Measurements from ENCODE around the gene KCNK3. TPM values are rescaled to one million over a fixed set of nuclear protein-coding genes. Genes with fewer than 3 reads are reported as not detected.
A peak's percentile ranks its signal among the peaks of the same experiment; 100 is the strongest.

KCNK3 gene
- not detected in 2 replicates for total RNA-seq

DNA sequence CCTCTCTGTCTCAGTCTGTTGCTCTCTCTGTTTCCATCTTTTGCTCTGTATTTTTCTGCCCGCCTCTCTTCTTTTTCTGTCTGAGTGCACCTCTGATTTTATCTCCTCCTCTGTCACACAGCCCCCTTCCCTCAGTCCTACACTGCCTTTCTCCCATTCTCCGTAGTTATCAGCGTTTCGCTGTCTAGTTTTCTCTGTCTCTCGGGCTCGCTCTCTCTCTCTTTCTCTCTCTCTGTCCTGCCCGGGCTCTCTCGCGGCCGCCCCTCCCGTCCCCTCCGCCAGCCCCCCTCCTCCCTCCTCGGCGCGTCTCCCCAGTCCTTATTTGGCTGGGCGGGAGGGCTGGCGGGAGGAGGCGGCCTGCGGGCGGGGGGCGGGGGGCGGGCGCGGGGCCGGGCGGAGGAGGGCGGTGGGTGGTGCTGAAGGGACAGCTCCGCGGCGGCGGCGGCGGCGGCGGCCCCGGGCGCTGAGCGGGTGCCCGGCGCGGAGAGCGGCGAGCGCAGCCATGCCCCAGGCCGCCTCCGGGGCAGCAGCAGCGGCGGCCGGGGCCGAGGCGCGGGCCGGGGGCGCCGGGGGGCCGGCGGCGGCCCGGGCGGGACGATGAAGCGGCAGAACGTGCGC is at the start of gene KCNK3:
Gene KCNK3, plus strand, starts transcription at position 444 of the 618 bp plus-strand sequence. Its CDS starts 154 bp downstream, at position 598.
- peak; percentile 26 for DNase-seq (ENCODE audit: low spot score)
- no peak within 1 kb of the TSS for H3K27ac Mint-ChIP-seq
- intact Hi-C loops (cut with micrococcal nuclease): no loop called here
- no peaks in the 10 kb centered on the region for H3K4me1 Mint-ChIP-seq (ENCODE audit: low read depth)
- no peaks in the 10 kb centered on the region for H3K9me3 Mint-ChIP-seq
- H3K27me3 Mint-ChIP-seq (ENCODE audit: insufficient read depth): peaks cover 58% of the 10 kb centered on the region
- H3K4me3 Mint-ChIP-seq: no peak within 1 kb of the TSS
- H3K36me3 Mint-ChIP-seq (ENCODE audit: low read depth): no peaks in the 10 kb centered on the region

DNA sequence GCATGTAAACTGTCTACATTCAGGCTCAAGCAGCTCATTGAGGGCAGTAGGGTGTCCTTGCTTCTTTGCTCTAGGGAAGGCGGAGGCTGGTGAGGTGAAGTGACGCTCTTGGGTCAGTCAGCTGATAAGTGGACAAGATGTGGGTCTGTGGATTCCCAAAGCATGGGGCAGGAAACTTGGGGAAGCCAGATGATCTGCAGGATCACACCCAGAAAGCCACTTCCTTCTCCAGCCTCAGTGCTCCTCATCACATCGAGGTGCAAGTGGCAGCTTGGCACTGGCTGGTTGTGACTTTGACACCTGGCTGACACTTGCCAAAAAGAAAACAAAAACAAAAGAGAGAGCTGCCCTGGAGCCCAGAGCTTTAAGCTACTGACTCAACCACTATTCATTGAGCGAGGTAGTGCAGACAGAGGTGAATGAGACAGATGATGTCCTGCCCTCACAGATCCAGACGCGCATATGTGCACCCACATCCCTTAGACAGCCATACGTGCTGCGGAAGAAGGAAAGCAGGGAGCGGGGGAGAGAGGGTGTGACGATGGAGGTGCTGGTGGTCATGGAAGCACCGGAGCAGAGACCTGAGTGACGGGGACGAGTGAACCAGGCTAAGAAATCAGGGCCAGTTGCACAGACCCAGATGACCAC is 48.2 kb upstream of the KCNK3 start:
- Mint-ChIP-seq H3K27me3 (ENCODE audit: insufficient read depth) (peaks cover 20% of the 10 kb centered on the region), H3K4me3 (no peak overlapping the region), H3K4me1 (ENCODE audit: low read depth) (peaks cover 4% of the 10 kb centered on the region), H3K27ac (no peak overlapping the region), H3K9me3 (no peaks in the 10 kb centered on the region), H3K36me3 (ENCODE audit: low read depth) (no peaks in the 10 kb centered on the region)
- no peak for DNase-seq (ENCODE audit: low spot score)
- intact Hi-C loops (cut with micrococcal nuclease): no loop called here

DNA sequence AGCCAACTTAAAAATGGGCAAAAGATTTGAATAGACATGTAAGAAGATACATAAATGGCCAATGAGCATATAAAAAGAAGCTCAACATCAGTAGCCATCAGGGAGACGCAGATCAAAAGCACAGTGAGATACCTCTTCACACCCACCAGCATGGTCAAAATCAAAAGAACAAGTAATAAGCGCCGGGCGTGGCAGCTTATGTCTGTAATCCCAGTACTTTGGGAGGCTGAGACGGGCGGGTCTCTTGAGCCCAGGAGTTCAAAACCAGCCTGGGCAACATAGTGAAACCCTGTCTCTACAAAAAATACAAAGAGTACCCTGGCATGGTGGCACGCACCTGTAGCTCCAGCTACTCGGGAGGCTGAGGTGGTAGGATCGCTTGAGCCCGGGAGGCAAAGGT is 46.8 kb upstream of the KCNK3 start:
- Mint-ChIP-seq H3K27ac (no peak overlapping the region), H3K9me3 (no peaks in the 10 kb centered on the region), H3K4me1 (ENCODE audit: low read depth) (no peaks in the 10 kb centered on the region), H3K4me3 (no peak overlapping the region), H3K36me3 (ENCODE audit: low read depth) (no peaks in the 10 kb centered on the region), H3K27me3 (ENCODE audit: insufficient read depth) (peaks cover 15% of the 10 kb centered on the region)
- intact Hi-C loops (cut with micrococcal nuclease): no loop called here
- no peak for DNase-seq (ENCODE audit: low spot score)

DNA sequence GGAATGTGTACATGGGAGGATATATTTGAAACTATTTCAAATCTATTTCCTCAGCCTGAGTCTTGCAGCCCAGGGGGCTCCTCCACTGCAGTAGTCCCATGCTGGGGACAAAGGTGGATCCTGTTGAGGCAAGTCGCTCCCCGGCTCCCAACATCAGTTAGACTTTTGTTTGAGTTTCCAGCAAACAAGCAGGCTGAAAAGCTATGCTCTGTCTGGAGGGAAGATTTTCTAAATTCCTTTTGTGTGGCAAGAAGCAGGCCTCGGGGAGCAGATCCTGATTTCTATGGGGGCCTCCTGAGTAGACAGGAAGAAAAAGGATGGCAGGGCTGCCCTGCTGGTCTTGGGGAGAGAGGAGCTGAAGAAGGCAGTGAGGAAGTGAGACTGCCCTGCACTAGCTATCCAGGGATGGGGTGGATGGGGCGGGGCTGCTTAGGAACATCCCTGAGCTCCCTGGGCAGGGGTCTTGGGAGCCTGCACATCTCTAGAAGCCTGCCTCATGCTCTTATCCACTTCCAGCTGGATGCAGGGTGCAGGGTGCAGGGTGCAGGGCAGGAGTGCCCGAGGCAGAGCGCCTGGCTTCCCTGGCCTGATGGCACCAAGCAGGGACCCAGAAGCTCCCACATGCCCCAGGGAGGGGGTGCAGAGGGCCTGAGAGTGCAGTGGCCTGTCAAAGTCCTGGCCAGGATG is 45.4 kb upstream of the KCNK3 start:
- no peaks in the 10 kb centered on the region for H3K36me3 Mint-ChIP-seq (ENCODE audit: low read depth)
- DNase-seq (ENCODE audit: low spot score): no peak
- H3K4me1 Mint-ChIP-seq (ENCODE audit: low read depth): no peaks in the 10 kb centered on the region
- H3K4me3 Mint-ChIP-seq: no peak overlapping the region
- H3K27ac Mint-ChIP-seq: no peak overlapping the region
- intact Hi-C loops (cut with micrococcal nuclease): no loop called here
- peaks cover 17% of the 10 kb centered on the region for H3K27me3 Mint-ChIP-seq (ENCODE audit: insufficient read depth)
- H3K9me3 Mint-ChIP-seq: no peaks in the 10 kb centered on the region

DNA sequence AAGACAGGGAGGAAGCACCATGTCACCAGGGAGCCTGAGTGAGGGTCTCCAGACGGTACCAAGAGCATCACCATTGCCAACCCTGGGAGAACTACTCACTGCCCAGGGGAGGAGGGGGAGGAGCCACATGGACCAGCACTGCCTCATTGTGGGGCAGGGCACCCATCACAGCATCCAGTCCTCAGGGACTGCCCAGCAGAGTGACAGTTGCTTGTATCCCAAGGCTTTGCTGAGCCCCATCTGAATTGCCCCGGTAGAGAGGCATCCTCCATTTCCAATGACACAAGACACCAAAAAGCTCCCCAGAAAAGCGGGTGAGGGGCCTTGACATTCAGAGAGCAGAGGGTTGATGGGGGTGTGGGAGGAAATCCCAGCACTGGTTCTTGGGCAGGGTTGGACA is 44.5 kb upstream of the KCNK3 start:
- Mint-ChIP-seq H3K27me3 (ENCODE audit: insufficient read depth) (peaks cover 16% of the 10 kb centered on the region), H3K36me3 (ENCODE audit: low read depth) (no peaks in the 10 kb centered on the region), H3K9me3 (no peaks in the 10 kb centered on the region), H3K4me1 (ENCODE audit: low read depth) (no peaks in the 10 kb centered on the region), H3K4me3 (no peak overlapping the region), H3K27ac (no peak overlapping the region)
- DNase-seq (ENCODE audit: low spot score): no peak
- intact Hi-C loops (cut with micrococcal nuclease): no loop called here

DNA sequence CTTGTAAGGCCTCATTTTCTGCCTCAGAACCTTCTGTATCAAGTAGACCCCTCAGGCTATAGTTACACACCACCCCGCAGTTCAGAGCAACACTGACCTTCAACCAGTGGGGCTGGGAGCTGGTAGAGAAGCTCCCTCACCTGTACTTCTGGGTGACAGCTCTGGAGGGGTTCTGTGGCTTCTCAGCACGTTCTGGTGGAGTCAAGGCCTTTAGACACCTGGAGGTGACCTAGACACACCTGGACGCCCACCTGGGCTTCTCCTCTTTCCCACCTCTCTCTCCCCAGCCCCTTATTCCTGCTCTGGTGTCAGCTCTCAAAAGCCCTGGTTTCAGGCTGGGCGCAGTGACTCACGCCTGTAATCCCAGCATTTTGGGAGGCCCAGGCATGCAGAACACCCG is 44.0 kb upstream of the KCNK3 start:
- Mint-ChIP-seq H3K4me3 (no peak overlapping the region), H3K27ac (no peak overlapping the region), H3K9me3 (no peaks in the 10 kb centered on the region), H3K27me3 (ENCODE audit: insufficient read depth) (peaks cover 14% of the 10 kb centered on the region), H3K36me3 (ENCODE audit: low read depth) (no peaks in the 10 kb centered on the region), H3K4me1 (ENCODE audit: low read depth) (no peaks in the 10 kb centered on the region)
- DNase-seq (ENCODE audit: low spot score): no peak
- intact Hi-C loops (cut with micrococcal nuclease): no loop called here

DNA sequence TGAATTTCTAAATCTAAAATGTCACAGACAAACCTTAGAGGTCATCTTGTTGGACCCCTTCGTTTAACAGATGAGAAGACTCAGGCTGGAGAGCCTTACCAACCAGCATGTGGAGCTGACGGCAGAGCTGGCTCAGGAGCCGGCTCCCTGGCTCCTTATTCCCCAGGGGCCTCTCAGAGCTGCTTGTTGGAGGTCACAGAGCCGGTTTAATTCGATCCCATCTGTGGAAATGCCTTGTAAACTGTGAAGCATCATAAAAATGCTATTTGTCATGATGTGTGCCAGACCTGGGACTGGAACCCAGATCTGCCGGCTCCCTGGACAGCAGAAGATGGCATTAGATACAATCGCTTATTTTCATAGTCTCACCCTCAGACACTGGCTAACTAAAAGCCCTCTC is 43.2 kb upstream of the KCNK3 start:
- Mint-ChIP-seq H3K4me3 (no peak overlapping the region), H3K4me1 (ENCODE audit: low read depth) (no peaks in the 10 kb centered on the region), H3K9me3 (no peaks in the 10 kb centered on the region), H3K36me3 (ENCODE audit: low read depth) (no peaks in the 10 kb centered on the region), H3K27ac (no peak overlapping the region), H3K27me3 (ENCODE audit: insufficient read depth) (peaks cover 11% of the 10 kb centered on the region)
- intact Hi-C loops (cut with micrococcal nuclease): no loop called here
- DNase-seq (ENCODE audit: low spot score): no peak

DNA sequence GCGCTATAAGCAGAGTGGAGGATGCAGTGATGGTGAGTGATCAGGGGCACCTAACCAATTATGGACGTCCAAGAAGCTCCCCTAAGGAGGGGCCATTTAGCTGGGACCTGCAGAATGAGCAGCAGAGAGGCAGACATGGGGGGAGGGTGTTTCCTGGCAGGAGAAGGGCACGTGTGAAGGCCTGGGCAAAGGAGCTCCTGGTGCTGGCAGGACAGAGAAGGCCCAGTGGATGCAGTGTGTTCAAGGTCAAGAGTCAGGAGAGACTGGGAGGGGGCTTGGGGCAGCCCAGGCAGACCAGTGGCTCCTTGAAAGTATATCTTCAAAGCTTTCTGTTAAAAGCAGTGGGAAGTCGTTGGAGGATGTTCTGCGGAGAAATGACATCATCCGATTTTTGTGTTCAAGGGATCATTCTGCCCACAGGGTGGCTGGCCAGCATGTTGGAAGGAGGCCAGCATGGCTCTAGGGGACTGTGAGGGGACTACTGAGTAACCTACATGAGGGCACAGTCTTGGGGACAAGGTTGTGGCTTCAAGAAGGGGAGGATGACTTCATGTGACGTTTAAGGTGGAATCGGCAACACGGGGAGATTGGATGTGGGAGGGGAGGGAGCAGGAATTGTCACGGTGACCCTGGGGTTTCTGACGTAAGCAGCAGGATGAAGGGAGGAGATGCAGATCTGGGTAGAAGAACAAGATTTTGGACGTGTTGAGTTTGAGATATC is 42.4 kb upstream of the KCNK3 start:
- H3K36me3 Mint-ChIP-seq (ENCODE audit: low read depth): no peaks in the 10 kb centered on the region
- no peaks in the 10 kb centered on the region for H3K4me1 Mint-ChIP-seq (ENCODE audit: low read depth)
- peaks cover 11% of the 10 kb centered on the region for H3K27me3 Mint-ChIP-seq (ENCODE audit: insufficient read depth)
- H3K27ac Mint-ChIP-seq: no peak overlapping the region
- no peak overlapping the region for H3K4me3 Mint-ChIP-seq
- intact Hi-C loops (cut with micrococcal nuclease): no loop called here
- no peaks in the 10 kb centered on the region for H3K9me3 Mint-ChIP-seq
- DNase-seq (ENCODE audit: low spot score): no peak

DNA sequence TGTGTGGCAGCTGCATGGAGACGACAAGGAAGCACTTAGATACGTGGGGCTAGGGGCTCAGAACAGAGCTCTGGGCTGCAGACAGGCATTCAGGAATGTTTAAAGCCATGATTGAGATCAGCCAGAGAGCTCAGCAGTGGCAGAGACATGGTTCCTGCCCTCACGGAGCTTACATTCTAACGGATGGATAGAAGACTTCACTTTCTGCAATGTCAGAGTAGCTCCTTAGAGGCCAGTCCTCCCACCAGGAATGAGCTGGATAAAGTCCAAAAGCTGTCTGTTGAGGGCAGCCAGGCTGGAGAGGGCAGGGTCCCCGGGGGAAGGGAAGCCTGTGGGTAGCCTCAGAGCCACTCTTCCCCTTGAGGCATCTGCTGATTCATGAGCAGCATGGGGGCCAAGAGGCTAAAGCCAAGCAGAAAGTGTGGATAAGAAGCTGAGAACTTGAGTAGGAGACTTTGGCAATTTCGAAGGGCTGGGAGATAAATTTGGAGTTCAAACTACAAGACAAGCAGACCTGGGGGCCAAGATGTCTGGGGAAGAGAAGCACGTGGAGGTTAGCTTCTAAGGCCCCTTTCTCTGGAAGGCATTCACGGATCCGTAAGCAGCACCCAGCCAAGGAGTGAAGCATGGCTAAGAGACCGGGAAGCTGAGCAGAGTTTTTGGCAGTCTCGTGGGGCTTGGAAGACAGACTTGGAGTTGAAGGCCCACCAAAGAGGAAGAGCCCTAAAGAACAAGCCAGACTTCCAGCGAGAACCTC is 41.6 kb upstream of the KCNK3 start:
- H3K4me3 Mint-ChIP-seq: no peak overlapping the region
- H3K36me3 Mint-ChIP-seq (ENCODE audit: low read depth): no peaks in the 10 kb centered on the region
- no peak overlapping the region for H3K27ac Mint-ChIP-seq
- no peak for DNase-seq (ENCODE audit: low spot score)
- peaks cover 8% of the 10 kb centered on the region for H3K27me3 Mint-ChIP-seq (ENCODE audit: insufficient read depth)
- intact Hi-C loops (cut with micrococcal nuclease): no loop called here
- no peaks in the 10 kb centered on the region for H3K9me3 Mint-ChIP-seq
- H3K4me1 Mint-ChIP-seq (ENCODE audit: low read depth): no peaks in the 10 kb centered on the region

DNA sequence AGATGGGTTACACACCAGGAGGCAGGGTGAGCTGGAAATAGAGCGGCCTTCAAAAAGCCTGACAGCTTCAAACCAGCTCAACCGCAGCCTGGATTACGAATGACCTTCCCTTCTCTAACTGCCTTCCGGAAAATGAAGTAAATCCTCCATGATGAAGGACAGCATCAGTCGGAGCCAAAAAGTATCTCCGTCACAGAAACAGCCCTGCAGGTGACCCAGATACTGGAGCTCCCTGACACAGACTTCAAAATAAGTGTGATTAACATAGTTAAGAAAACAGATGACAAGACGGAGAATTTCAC is 41.1 kb upstream of the KCNK3 start:
- no peak overlapping the region for H3K4me3 Mint-ChIP-seq
- intact Hi-C loops (cut with micrococcal nuclease): no loop called here

DNA sequence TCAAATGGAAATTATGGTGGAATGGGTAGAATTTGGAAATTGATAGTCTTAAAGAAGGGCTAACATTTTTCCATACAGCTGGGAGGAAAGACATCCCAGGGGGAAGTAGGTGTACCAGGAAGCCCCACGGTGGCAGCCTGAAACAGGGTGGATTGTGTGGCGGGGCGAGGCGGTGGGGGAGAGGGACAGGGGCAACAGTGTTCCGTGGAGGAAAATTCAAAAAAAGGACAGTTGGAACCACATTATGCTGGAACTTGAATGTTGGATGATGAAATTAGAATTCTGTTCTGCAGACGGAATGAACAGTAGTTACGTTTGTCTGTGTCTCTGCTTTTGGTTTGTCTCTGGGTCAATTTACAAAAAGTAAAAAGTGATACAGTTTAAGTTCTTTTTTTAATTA is 40.7 kb upstream of the KCNK3 start:
- no peak overlapping the region for H3K27ac Mint-ChIP-seq

More for the DNA sequence above, 41.1 kb upstream of the KCNK3 start:
- no peaks in the 10 kb centered on the region for H3K4me1 Mint-ChIP-seq (ENCODE audit: low read depth)
- peaks cover 8% of the 10 kb centered on the region for H3K27me3 Mint-ChIP-seq (ENCODE audit: insufficient read depth)
- no peaks in the 10 kb centered on the region for H3K9me3 Mint-ChIP-seq
- DNase-seq (ENCODE audit: low spot score): no peak
- no peak overlapping the region for H3K27ac Mint-ChIP-seq
- no peaks in the 10 kb centered on the region for H3K36me3 Mint-ChIP-seq (ENCODE audit: low read depth)

DNA sequence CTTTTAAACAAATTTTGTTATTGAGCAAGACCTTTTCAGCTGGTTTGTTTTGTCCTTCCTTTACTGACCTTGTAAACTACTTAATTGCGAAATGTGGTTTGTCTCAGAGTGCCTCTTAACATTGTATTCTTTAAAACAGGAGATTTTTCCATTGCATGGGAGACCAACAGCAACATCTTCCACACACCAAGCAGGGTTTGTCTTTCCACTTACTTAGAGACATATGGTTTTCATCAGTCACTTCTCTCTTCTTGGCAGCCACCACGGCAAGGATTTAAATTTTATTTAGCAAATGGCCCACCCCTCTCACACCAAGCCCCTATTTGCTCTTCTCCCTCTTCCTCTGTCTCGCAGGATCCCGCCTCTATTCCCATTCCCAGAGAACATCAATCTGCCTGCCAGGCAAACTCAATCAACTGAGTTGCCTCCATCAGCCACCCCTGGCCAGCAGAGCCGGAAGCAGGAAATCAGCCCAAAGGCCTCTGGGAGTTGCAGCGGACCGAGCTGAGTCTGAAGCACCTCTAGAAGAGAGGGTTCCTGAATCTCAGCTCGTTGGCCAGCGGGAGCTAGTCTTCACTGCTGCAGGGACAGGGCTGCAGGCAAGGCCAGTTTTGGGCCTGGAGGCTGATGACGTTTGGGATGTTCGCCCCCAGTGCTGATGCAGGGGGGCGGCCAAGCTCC is 40.0 kb upstream of the KCNK3 start:
- Mint-ChIP-seq H3K4me3 (no peak overlapping the region), H3K9me3 (no peaks in the 10 kb centered on the region), H3K4me1 (ENCODE audit: low read depth) (no peaks in the 10 kb centered on the region), H3K27ac (no peak overlapping the region), H3K36me3 (ENCODE audit: low read depth) (no peaks in the 10 kb centered on the region), H3K27me3 (ENCODE audit: insufficient read depth) (peaks cover 2% of the 10 kb centered on the region)
- intact Hi-C loops (cut with micrococcal nuclease): no loop called here
- DNase-seq (ENCODE audit: low spot score): no peak

More for the DNA sequence above, 40.7 kb upstream of the KCNK3 start:
- no peak overlapping the region for H3K4me3 Mint-ChIP-seq
- intact Hi-C loops (cut with micrococcal nuclease): no loop called here
- DNase-seq (ENCODE audit: low spot score): no peak
- H3K9me3 Mint-ChIP-seq: no peaks in the 10 kb centered on the region
- no peaks in the 10 kb centered on the region for H3K36me3 Mint-ChIP-seq (ENCODE audit: low read depth)
- H3K4me1 Mint-ChIP-seq (ENCODE audit: low read depth): no peaks in the 10 kb centered on the region
- peaks cover 6% of the 10 kb centered on the region for H3K27me3 Mint-ChIP-seq (ENCODE audit: insufficient read depth)

Data from activated T-helper 1 cell treated with anti-CD3 and anti-CD28 coated beads, Interleukin-12 subunit alpha, Interleukin-12 subunit beta, Interleukin-2, Interleukin-4 antibody, amounts not matched to agents 30 ng/mL and 10 ng/mL and 1 ng/mL, durations not matched to agents 14 hours and 24 hours and 36 hours (primary cell).